ENCODE results near the gene LCE2B. TPM values are rescaled to one million over a fixed set of nuclear protein-coding genes. Genes with fewer than 3 reads are reported as not detected.
A peak's percentile ranks its signal among the peaks of the same experiment; 100 is the strongest.
"Not testable (repeated sequence)": the region's sequence is repeated elsewhere in the genome, so short reads cannot be mapped to it uniquely, and the experiment has no call there.

The LCE2B gene
- total RNA-seq: 0.09 TPM
- polyA plus RNA-seq: 1.5 TPM
- long read RNA-seq, donor 1: 0 reads
- long read RNA-seq, donor 2: 0 reads
- long read RNA-seq, donor 3: 0 reads
- long read RNA-seq, donor 4: 0 reads
- long read RNA-seq, donor 5: 0 reads
- long read RNA-seq, donor 6: 0 reads
- long read RNA-seq, donor 7: 0 reads
- long read RNA-seq, donor 8: 0 reads
- long read RNA-seq, donor 9: 0 reads
- long read RNA-seq, donor 10: 0 reads

- H3K27me3 ChIP-seq (ENCODE audit: control insufficient read depth in 2 of 2, insufficient read depth in 1 of 2, low read length in 1 of 2); H3K36me3 ChIP-seq (ENCODE audit: control insufficient read depth in 2 of 2, insufficient read depth in 2 of 2, low read length in 1 of 2); H3K27ac ChIP-seq (ENCODE audit: low read depth in 1 of 2, low read length in 1 of 2); H3K9me3 ChIP-seq (ENCODE audit: control insufficient read depth in 2 of 2, insufficient read depth in 1 of 2, low read length in 1 of 2); H3K4me1 ChIP-seq (ENCODE audit: control insufficient read depth in 2 of 2, insufficient read depth in 2 of 2, low read length in 2 of 2); H3K4me3 ChIP-seq (ENCODE audit: low read length in 2 of 2); DNase-seq (ENCODE audit: low read depth in 6 of 9, low spot score in 9 of 9): not testable (repeated sequence)
- 80% methylated on average over 4 of the region's 4 CpGs for WGBS
Observed at GRCh38 chr1:152685823-152686222, at the start of gene LCE2B. TSS of gene LCE2B (plus strand) at chr1:152686123. CDS start at chr1:152686844, 721 bp downstream.

GRCh38 chr1:152640351-152640750, 45.6 kb upstream of the LCE2B start:
- Histone ChIP-seq H3K9me3 (ENCODE audit: control insufficient read depth in 2 of 2, insufficient read depth in 1 of 2, low read length in 1 of 2) (no peaks in the 10 kb centered on the region), H3K27me3 (ENCODE audit: control insufficient read depth in 2 of 2, insufficient read depth in 1 of 2, low read length in 1 of 2) (no peaks in the 10 kb centered on the region), H3K4me3 (ENCODE audit: low read length in 2 of 2) (no peak overlapping the region), H3K4me1 (ENCODE audit: control insufficient read depth in 2 of 2, insufficient read depth in 2 of 2, low read length in 2 of 2) (no peaks in the 10 kb centered on the region), H3K36me3 (ENCODE audit: control insufficient read depth in 2 of 2, insufficient read depth in 2 of 2, low read length in 1 of 2) (no peaks in the 10 kb centered on the region), H3K27ac (ENCODE audit: low read depth in 1 of 2, low read length in 1 of 2) (no peak overlapping the region)
- no peak for DNase-seq (ENCODE audit: low read depth in 6 of 9, low spot score in 9 of 9)
- 83% methylated on average over 1 of the region's 1 CpG for WGBS

DNA sequence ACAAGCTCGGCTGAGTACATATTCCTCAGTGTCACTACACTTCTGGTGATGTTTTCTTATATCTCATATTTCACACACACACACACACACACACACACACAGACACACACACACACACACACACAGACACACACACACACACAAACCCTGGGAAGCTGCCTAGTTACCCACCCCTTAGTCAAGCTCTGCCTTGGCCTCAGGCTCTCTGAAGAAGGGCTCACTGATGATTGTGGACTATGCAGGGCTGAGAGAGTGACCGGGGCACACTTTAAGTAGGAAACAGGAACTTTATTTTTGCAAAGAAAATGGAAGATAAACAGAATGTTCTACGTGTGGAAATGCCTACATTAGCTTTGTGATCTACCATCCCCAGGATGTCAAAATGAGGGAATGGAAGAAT, 42.0 kb upstream of the LCE2B start:
- Histone ChIP-seq H3K27ac (ENCODE audit: low read depth in 1 of 2, low read length in 1 of 2) (no peak overlapping the region), H3K4me3 (ENCODE audit: low read length in 2 of 2) (no peak overlapping the region), H3K9me3 (ENCODE audit: control insufficient read depth in 2 of 2, insufficient read depth in 1 of 2, low read length in 1 of 2) (no peaks in the 10 kb centered on the region), H3K4me1 (ENCODE audit: control insufficient read depth in 2 of 2, insufficient read depth in 2 of 2, low read length in 2 of 2) (no peaks in the 10 kb centered on the region), H3K36me3 (ENCODE audit: control insufficient read depth in 2 of 2, insufficient read depth in 2 of 2, low read length in 1 of 2) (no peaks in the 10 kb centered on the region), H3K27me3 (ENCODE audit: control insufficient read depth in 2 of 2, insufficient read depth in 1 of 2, low read length in 1 of 2) (no peaks in the 10 kb centered on the region)
- DNase-seq (ENCODE audit: low read depth in 6 of 9, low spot score in 9 of 9): no peak
- WGBS: 68% methylated on average over 3 of the region's 3 CpGs

DNA sequence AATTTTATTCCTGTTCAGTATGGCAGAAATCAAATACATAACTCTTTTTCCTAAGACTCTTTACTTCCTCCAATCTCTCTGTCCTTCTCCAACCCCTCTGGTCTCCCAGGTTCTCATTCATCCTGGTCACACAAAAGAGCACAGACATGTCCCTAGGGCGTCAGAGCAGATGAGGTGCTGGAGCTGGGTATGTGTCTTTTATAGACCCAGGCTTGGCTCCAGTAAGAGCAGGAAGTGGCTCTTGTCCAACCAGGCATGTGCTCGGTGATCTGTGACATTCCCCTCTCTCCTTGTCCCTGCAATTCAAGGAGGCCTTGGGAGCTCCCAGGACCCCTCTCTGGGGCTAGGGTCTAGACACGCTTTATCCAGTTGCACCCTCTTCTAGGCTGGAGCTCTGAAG, 40.8 kb upstream of the LCE2B start:
- no peaks in the 10 kb centered on the region for H3K36me3 ChIP-seq (ENCODE audit: control insufficient read depth in 2 of 2, insufficient read depth in 2 of 2, low read length in 1 of 2)
- 68% methylated on average over 3 of the region's 3 CpGs for WGBS

GRCh38 chr1:152646656-152647055, 39.3 kb upstream of the LCE2B start:
- no peaks in the 10 kb centered on the region for H3K36me3 ChIP-seq (ENCODE audit: control insufficient read depth in 2 of 2, insufficient read depth in 2 of 2, low read length in 1 of 2)
- no peak overlapping the region for H3K4me3 ChIP-seq (ENCODE audit: low read length in 2 of 2)
- DNase-seq (ENCODE audit: low read depth in 6 of 9, low spot score in 9 of 9): no peak
- no peaks in the 10 kb centered on the region for H3K27me3 ChIP-seq (ENCODE audit: control insufficient read depth in 2 of 2, insufficient read depth in 1 of 2, low read length in 1 of 2)
- no peak overlapping the region for H3K27ac ChIP-seq (ENCODE audit: low read depth in 1 of 2, low read length in 1 of 2)
- no peaks in the 10 kb centered on the region for H3K9me3 ChIP-seq (ENCODE audit: control insufficient read depth in 2 of 2, insufficient read depth in 1 of 2, low read length in 1 of 2)
- no peaks in the 10 kb centered on the region for H3K4me1 ChIP-seq (ENCODE audit: control insufficient read depth in 2 of 2, insufficient read depth in 2 of 2, low read length in 2 of 2)

More for the DNA sequence above, 40.8 kb upstream of the LCE2B start:
- H3K9me3 ChIP-seq (ENCODE audit: control insufficient read depth in 2 of 2, insufficient read depth in 1 of 2, low read length in 1 of 2): no peaks in the 10 kb centered on the region
- DNase-seq (ENCODE audit: low read depth in 6 of 9, low spot score in 9 of 9): no peak
- H3K4me3 ChIP-seq (ENCODE audit: low read length in 2 of 2): no peak overlapping the region
- no peaks in the 10 kb centered on the region for H3K4me1 ChIP-seq (ENCODE audit: control insufficient read depth in 2 of 2, insufficient read depth in 2 of 2, low read length in 2 of 2)
- H3K27ac ChIP-seq (ENCODE audit: low read depth in 1 of 2, low read length in 1 of 2): no peak overlapping the region
- no peaks in the 10 kb centered on the region for H3K27me3 ChIP-seq (ENCODE audit: control insufficient read depth in 2 of 2, insufficient read depth in 1 of 2, low read length in 1 of 2)

- Histone ChIP-seq H3K27ac (ENCODE audit: low read depth in 1 of 2, low read length in 1 of 2) (no peak overlapping the region), H3K9me3 (ENCODE audit: control insufficient read depth in 2 of 2, insufficient read depth in 1 of 2, low read length in 1 of 2) (no peaks in the 10 kb centered on the region), H3K36me3 (ENCODE audit: control insufficient read depth in 2 of 2, insufficient read depth in 2 of 2, low read length in 1 of 2) (no peaks in the 10 kb centered on the region), H3K27me3 (ENCODE audit: control insufficient read depth in 2 of 2, insufficient read depth in 1 of 2, low read length in 1 of 2) (no peaks in the 10 kb centered on the region), H3K4me3 (ENCODE audit: low read length in 2 of 2) (no peak overlapping the region), H3K4me1 (ENCODE audit: control insufficient read depth in 2 of 2, insufficient read depth in 2 of 2, low read length in 2 of 2) (no peaks in the 10 kb centered on the region)
- WGBS: 32% methylated on average over 10 of the region's 10 CpGs
- peak in 8 of 9 donors; percentile 9 to 62 (median 23) for DNase-seq (ENCODE audit: low read depth in 6 of 9, low spot score in 9 of 9)
Observed at GRCh38 chr1:152654110-152654509, 31.8 kb upstream of the LCE2B start.

DNA sequence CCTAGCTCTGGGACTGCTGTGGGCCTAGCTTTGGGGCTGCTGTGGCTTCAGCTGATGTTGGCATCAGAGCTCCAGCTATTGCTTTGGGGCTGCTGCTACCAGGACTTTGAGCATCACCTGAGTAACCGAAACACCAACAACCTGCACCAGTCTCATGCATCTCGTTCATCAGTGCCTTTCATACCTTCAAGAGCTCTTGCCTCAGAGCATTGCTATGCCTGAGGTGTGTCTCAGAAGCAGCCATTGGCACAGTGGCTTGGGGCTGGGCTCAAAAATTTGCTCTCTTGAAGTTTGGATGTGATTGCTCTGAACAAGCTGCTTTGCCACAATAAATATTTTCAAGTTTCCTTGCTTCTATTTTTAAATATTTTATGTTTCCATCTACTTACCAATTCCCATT, 29.5 kb upstream of the LCE2B start:
- H3K4me1 ChIP-seq (ENCODE audit: control insufficient read depth in 2 of 2, insufficient read depth in 2 of 2, low read length in 2 of 2): no peaks in the 10 kb centered on the region
- no peaks in the 10 kb centered on the region for H3K27me3 ChIP-seq (ENCODE audit: control insufficient read depth in 2 of 2, insufficient read depth in 1 of 2, low read length in 1 of 2)
- no peak overlapping the region for H3K27ac ChIP-seq (ENCODE audit: low read depth in 1 of 2, low read length in 1 of 2)
- no peaks in the 10 kb centered on the region for H3K9me3 ChIP-seq (ENCODE audit: control insufficient read depth in 2 of 2, insufficient read depth in 1 of 2, low read length in 1 of 2)
- WGBS: 76% methylated on average over 2 of the region's 2 CpGs
- no peak for DNase-seq (ENCODE audit: low read depth in 6 of 9, low spot score in 9 of 9)
- H3K4me3 ChIP-seq (ENCODE audit: low read length in 2 of 2): no peak overlapping the region
- no peaks in the 10 kb centered on the region for H3K36me3 ChIP-seq (ENCODE audit: control insufficient read depth in 2 of 2, insufficient read depth in 2 of 2, low read length in 1 of 2)

- no peak for DNase-seq (ENCODE audit: low read depth in 6 of 9, low spot score in 9 of 9)
- 93% methylated on average over 4 of the region's 4 CpGs for WGBS
- no peak overlapping the region for H3K27ac ChIP-seq (ENCODE audit: low read depth in 1 of 2, low read length in 1 of 2)
Observed at GRCh38 chr1:152657677-152658076, 28.2 kb upstream of the LCE2B start.

DNA sequence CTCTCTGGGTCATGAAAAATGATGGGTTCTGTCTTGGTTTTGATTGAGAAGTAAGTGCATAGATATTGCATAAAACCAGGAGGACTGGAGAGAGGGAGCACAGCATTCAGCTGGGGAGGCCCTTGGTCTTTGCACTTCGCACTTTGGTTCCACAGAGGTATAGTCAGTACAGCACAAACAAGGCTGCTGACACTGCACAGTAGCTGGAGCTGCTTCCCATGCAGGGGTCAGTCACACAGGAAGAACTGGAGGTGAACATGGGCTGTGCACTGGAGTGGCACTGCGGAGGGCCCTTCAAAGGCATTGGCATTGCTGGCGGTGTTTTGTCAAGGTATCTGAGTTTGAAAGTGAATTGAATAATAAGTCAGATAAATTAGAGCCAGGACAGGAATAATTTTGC, 27.3 kb upstream of the LCE2B start:
- WGBS: 97% methylated on average over 3 of the region's 3 CpGs
- H3K9me3 ChIP-seq (ENCODE audit: control insufficient read depth in 2 of 2, insufficient read depth in 1 of 2, low read length in 1 of 2): no peaks in the 10 kb centered on the region
- no peaks in the 10 kb centered on the region for H3K4me1 ChIP-seq (ENCODE audit: control insufficient read depth in 2 of 2, insufficient read depth in 2 of 2, low read length in 2 of 2)
- no peaks in the 10 kb centered on the region for H3K36me3 ChIP-seq (ENCODE audit: control insufficient read depth in 2 of 2, insufficient read depth in 2 of 2, low read length in 1 of 2)
- no peak for DNase-seq (ENCODE audit: low read depth in 6 of 9, low spot score in 9 of 9)
- H3K4me3 ChIP-seq (ENCODE audit: low read length in 2 of 2): no peak overlapping the region
- no peak overlapping the region for H3K27ac ChIP-seq (ENCODE audit: low read depth in 1 of 2, low read length in 1 of 2)
- H3K27me3 ChIP-seq (ENCODE audit: control insufficient read depth in 2 of 2, insufficient read depth in 1 of 2, low read length in 1 of 2): no peaks in the 10 kb centered on the region

More at GRCh38 chr1:152657677-152658076, 28.2 kb upstream of the LCE2B start:
- Histone ChIP-seq H3K27me3 (ENCODE audit: control insufficient read depth in 2 of 2, insufficient read depth in 1 of 2, low read length in 1 of 2) (no peaks in the 10 kb centered on the region), H3K36me3 (ENCODE audit: control insufficient read depth in 2 of 2, insufficient read depth in 2 of 2, low read length in 1 of 2) (no peaks in the 10 kb centered on the region), H3K4me1 (ENCODE audit: control insufficient read depth in 2 of 2, insufficient read depth in 2 of 2, low read length in 2 of 2) (no peaks in the 10 kb centered on the region), H3K4me3 (ENCODE audit: low read length in 2 of 2) (no peak overlapping the region), H3K9me3 (ENCODE audit: control insufficient read depth in 2 of 2, insufficient read depth in 1 of 2, low read length in 1 of 2) (no peaks in the 10 kb centered on the region)
